Loucy (cell line): ENCODE results near the gene NBAS.

ENCODE experiments used
- EZH2phosphoT487 ChIP-seq: fragments of 200-600 bp; IDR thresholded peaks from 2 replicates; pipeline ENCODE4 v1.6.1; 2018; ENCODE audit warnings: antibody characterized with exemption, mild to moderate bottlenecking, moderate library complexity, borderline replicate concordance
- TF ChIP-seq, protein P1 (sequence below): fragments of 200-600 bp; sonication (generic); conservative IDR thresholded peaks from 2 replicates; pipeline ENCODE4 v1.5.1; 2014; ENCODE audit warnings: mild to moderate bottlenecking, antibody characterized with exemption, low read length

DNA sequence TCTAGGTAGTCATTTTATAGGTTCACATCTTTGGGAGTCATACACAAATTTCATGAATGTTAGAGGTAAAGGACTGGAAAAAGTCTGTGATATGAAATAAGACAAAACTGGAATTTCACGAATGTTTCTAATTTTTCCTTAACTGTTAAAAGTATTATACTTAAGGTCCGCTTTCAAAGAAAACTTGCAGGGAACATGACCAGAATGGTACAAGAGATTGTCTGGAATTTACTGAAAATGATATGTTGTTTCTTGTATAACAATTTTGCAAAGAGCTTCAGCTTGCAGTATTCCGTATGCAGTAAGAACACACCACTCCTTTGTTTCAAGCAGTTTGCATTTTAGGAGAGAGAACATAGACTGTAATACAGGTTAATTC is 32.2 kb upstream of the NBAS start:
- TF ChIP-seq, protein P1, sequence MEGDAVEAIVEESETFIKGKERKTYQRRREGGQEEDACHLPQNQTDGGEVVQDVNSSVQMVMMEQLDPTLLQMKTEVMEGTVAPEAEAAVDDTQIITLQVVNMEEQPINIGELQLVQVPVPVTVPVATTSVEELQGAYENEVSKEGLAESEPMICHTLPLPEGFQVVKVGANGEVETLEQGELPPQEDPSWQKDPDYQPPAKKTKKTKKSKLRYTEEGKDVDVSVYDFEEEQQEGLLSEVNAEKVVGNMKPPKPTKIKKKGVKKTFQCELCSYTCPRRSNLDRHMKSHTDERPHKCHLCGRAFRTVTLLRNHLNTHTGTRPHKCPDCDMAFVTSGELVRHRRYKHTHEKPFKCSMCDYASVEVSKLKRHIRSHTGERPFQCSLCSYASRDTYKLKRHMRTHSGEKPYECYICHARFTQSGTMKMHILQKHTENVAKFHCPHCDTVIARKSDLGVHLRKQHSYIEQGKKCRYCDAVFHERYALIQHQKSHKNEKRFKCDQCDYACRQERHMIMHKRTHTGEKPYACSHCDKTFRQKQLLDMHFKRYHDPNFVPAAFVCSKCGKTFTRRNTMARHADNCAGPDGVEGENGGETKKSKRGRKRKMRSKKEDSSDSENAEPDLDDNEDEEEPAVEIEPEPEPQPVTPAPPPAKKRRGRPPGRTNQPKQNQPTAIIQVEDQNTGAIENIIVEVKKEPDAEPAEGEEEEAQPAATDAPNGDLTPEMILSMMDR, result no peak
- no peak for TF ChIP-seq EZH2phosphoT487
